OCI-LY1 (cell line): Measurements from ENCODE around the gene CHST11.

Experiments
- H2AFZ ChIP-seq: fragments of 200-600 bp; sonication (generic), shearing (Covaris generic); 2 replicates; pipeline ENCODE4 v1.6.0; 2014; ENCODE audit warnings: antibody characterized with exemption, mild to moderate bottlenecking, low read length
- H3F3A ChIP-seq: fragments of 200-600 bp; sonication (generic), shearing (Covaris generic); 2 replicates; pipeline ENCODE4 v1.6.0; 2014; ENCODE audit warnings: mild to moderate bottlenecking, antibody characterized with exemption, low read length, moderate library complexity; ENCODE audit not compliant: insufficient read depth
- H3K27ac ChIP-seq: fragments of 200-600 bp; sonication (generic); 2 replicates; pipeline ENCODE4 v1.5.1; 2014; ENCODE audit warnings: low read length, mixed run types, mild to moderate bottlenecking, low read depth; ENCODE audit not compliant: poor library complexity, severe bottlenecking
- H3K27me3 ChIP-seq: fragments of 200-600 bp; sonication (generic); 2 replicates; pipeline ENCODE4 v1.6.0; 2014; ENCODE audit warnings: antibody characterized with exemption, mild to moderate bottlenecking, low read length, moderate library complexity; ENCODE audit not compliant: insufficient read depth
- H3K36me3 ChIP-seq: fragments of 200-600 bp; sonication (generic); 2 replicates; pipeline ENCODE4 v1.6.1; 2014; ENCODE audit warnings: mild to moderate bottlenecking, antibody characterized with exemption, low read length, moderate library complexity, mixed read lengths; ENCODE audit not compliant: insufficient read depth
- H3K4me1 ChIP-seq: fragments of 200-600 bp; sonication (generic); 2 replicates; pipeline ENCODE4 v1.5.1; 2014; ENCODE audit warnings: mild to moderate bottlenecking, low read length, moderate library complexity; ENCODE audit not compliant: insufficient read depth, severe bottlenecking
- H3K4me2 ChIP-seq: fragments of 200-600 bp; sonication (generic), shearing (Covaris generic); 2 replicates; pipeline ENCODE4 v1.6.1; 2014; ENCODE audit warnings: low read length
- H3K4me3 ChIP-seq: fragments of 200-600 bp; sonication (generic); 2 replicates; pipeline ENCODE4 v1.5.1; 2014; ENCODE audit warnings: low read length, low read depth, mild to moderate bottlenecking, mixed read lengths; ENCODE audit not compliant: poor library complexity, severe bottlenecking
- H3K79me2 ChIP-seq: fragments of 200-600 bp; shearing (Covaris generic); 2 replicates; pipeline ENCODE4 v1.6.1; 2016; ENCODE audit warnings: mixed run types, low read length, mixed read lengths; ENCODE audit not compliant: insufficient read depth
- H3K9ac ChIP-seq: fragments of 200-600 bp; sonication (generic), shearing (Covaris generic); 2 replicates; pipeline ENCODE4 v1.6.1; 2014; ENCODE audit warnings: mild to moderate bottlenecking, low read length, mixed read lengths
- H3K9me2 ChIP-seq: fragments of 200-600 bp; sonication (generic), shearing (Covaris generic); 2 replicates; pipeline ENCODE4 v1.6.1; 2014; ENCODE audit warnings: low read depth, mild to moderate bottlenecking, low read length, mixed read lengths
- H3K9me3 ChIP-seq: fragments of 200-600 bp; shearing (Covaris generic); 2 replicates; pipeline ENCODE4 v1.6.1; 2014; ENCODE audit warnings: low read length, mixed read lengths
- H4K20me1 ChIP-seq: fragments of 200-600 bp; sonication (generic), shearing (Covaris generic); 2 replicates; pipeline ENCODE4 v1.6.0; 2016; ENCODE audit warnings: mild to moderate bottlenecking, low read length; ENCODE audit not compliant: insufficient read depth
- EZH2 ChIP-seq: fragments of 200-600 bp; sonication (generic), shearing (Covaris generic); IDR thresholded peaks from 2 replicates; pipeline ENCODE4 v1.8.0; 2017; ENCODE audit warnings: borderline replicate concordance, mixed run types, mild to moderate bottlenecking, antibody characterized with exemption, low read length, moderate library complexity, mixed read lengths
- TF ChIP-seq, protein P1 (sequence below): fragments of 200-600 bp; sonication (generic), shearing (Covaris generic); IDR thresholded peaks from 2 replicates; pipeline ENCODE4 v1.5.1; 2017; ENCODE audit warnings: mild to moderate bottlenecking, antibody characterized with exemption, low read length, moderate library complexity, mixed read lengths

The CHST11 gene

GRCh38 chr12:104585448-104586055, 128.8 kb downstream of the CHST11 start:
- Histone ChIP-seq H3K27me3 (no peaks in the 10 kb centered on the region), H3K27ac (peak overlapping the region; percentile 32), H3K4me3 (no peak overlapping the region), H3K9me3 (no peaks in the 10 kb centered on the region), H3F3A (0 out of 2 replicates have a peak, but pooled peaks cover 2% of the 10 kb centered on the region), H3K9me2 (no peaks in the 10 kb centered on the region), H3K79me2 (no peaks in the 10 kb centered on the region), H3K9ac (no peak overlapping the region; the same call in 1 of the 2 replicates), H2AFZ (no peak overlapping the region), H3K4me2 (peak overlapping the region; percentile 27; the same call in 1 of the 2 replicates), H4K20me1 (no peaks in the 10 kb centered on the region), H3K36me3 (no peaks in the 10 kb centered on the region), H3K4me1 (peaks cover 88% of the 10 kb centered on the region)
- TF ChIP-seq, protein P1, sequence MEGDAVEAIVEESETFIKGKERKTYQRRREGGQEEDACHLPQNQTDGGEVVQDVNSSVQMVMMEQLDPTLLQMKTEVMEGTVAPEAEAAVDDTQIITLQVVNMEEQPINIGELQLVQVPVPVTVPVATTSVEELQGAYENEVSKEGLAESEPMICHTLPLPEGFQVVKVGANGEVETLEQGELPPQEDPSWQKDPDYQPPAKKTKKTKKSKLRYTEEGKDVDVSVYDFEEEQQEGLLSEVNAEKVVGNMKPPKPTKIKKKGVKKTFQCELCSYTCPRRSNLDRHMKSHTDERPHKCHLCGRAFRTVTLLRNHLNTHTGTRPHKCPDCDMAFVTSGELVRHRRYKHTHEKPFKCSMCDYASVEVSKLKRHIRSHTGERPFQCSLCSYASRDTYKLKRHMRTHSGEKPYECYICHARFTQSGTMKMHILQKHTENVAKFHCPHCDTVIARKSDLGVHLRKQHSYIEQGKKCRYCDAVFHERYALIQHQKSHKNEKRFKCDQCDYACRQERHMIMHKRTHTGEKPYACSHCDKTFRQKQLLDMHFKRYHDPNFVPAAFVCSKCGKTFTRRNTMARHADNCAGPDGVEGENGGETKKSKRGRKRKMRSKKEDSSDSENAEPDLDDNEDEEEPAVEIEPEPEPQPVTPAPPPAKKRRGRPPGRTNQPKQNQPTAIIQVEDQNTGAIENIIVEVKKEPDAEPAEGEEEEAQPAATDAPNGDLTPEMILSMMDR: no peak
- no peak for TF ChIP-seq EZH2

- H3K27me3 ChIP-seq: no peaks in the 10 kb centered on the region
- H3K27ac ChIP-seq: peak overlapping the region; percentile 32
- H3K4me1 ChIP-seq: peaks cover 80% of the 10 kb centered on the region
- H3K9me3 ChIP-seq: no peaks in the 10 kb centered on the region
- TF ChIP-seq, protein P1: no peak
- TF ChIP-seq EZH2: no peak
- no peaks in the 10 kb centered on the region for H3K36me3 ChIP-seq
- H4K20me1 ChIP-seq: no peaks in the 10 kb centered on the region
- H3K4me2 ChIP-seq: peak overlapping the region; percentile 27; the same call in 1 of the 2 replicates
- H2AFZ ChIP-seq: no peak overlapping the region
- H3K79me2 ChIP-seq: no peaks in the 10 kb centered on the region
- 0 out of 2 replicates have a peak, but pooled peaks cover 2% of the 10 kb centered on the region for H3F3A ChIP-seq
- no peak overlapping the region for H3K4me3 ChIP-seq
- no peaks in the 10 kb centered on the region for H3K9me2 ChIP-seq
- peak overlapping the region; percentile 20; the same call in 1 of the 2 replicates for H3K9ac ChIP-seq
Observed at GRCh38 chr12:104586351-104586919, 129.7 kb downstream of the CHST11 start.

GRCh38 chr12:104588047-104588920, 131.5 kb downstream of the CHST11 start:
- Histone ChIP-seq H3K27ac (peak overlapping the region; percentile 48), H3K79me2 (no peaks in the 10 kb centered on the region), H3K27me3 (no peaks in the 10 kb centered on the region)

More at GRCh38 chr12:104588047-104588920, 131.5 kb downstream of the CHST11 start:
- Histone ChIP-seq H3K9me2 (no peaks in the 10 kb centered on the region), H3K9me3 (no peaks in the 10 kb centered on the region), H4K20me1 (no peaks in the 10 kb centered on the region), H3K4me2 (peak overlapping the region; percentile 16), H3K36me3 (no peaks in the 10 kb centered on the region), H3K4me3 (no peak overlapping the region), H2AFZ (no peak overlapping the region), H3F3A (no peaks in the 10 kb centered on the region), H3K4me1 (peaks cover 62% of the 10 kb centered on the region), H3K9ac (no peak overlapping the region; the same call in 1 of the 2 replicates)
- TF ChIP-seq EZH2: no peak
- TF ChIP-seq, protein P1: no peak
